ENCODE data around the gene FUT2.

DNA sequence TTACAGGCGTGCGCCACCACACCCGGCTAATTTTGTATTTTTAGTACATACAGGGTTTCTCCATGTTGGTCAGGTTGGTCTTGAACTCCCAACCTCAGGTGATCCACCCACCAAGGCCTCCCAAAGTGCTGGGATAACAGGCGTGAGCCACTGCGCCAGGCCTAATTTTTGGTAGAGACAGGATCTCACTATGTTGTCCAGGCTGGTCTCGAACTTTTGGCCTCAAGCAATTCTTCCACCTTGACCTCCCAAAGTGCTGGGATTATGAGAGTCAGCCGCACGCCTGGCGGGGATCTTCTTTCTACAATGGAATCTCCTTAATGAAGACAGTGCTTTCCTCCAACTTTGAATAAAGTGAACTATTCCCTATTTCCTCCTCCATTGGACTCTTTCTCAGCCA lies 38.9 kb downstream of the FUT2 start:
- TF ChIP-seq, protein P1, sequence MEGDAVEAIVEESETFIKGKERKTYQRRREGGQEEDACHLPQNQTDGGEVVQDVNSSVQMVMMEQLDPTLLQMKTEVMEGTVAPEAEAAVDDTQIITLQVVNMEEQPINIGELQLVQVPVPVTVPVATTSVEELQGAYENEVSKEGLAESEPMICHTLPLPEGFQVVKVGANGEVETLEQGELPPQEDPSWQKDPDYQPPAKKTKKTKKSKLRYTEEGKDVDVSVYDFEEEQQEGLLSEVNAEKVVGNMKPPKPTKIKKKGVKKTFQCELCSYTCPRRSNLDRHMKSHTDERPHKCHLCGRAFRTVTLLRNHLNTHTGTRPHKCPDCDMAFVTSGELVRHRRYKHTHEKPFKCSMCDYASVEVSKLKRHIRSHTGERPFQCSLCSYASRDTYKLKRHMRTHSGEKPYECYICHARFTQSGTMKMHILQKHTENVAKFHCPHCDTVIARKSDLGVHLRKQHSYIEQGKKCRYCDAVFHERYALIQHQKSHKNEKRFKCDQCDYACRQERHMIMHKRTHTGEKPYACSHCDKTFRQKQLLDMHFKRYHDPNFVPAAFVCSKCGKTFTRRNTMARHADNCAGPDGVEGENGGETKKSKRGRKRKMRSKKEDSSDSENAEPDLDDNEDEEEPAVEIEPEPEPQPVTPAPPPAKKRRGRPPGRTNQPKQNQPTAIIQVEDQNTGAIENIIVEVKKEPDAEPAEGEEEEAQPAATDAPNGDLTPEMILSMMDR (IDR thresholded peaks at IDR 0.05; ENCODE audit: insufficient read depth, low read length, poor library complexity, severe bottlenecking): no peak
- TF ChIP-seq EZH2phosphoT487 (conservative IDR thresholded peaks at IDR 0.05; ENCODE audit: low read length): no peak
